ENCODE results near the gene P2RY2. TPM values are rescaled to one million over a fixed set of nuclear protein-coding genes. Genes with fewer than 3 reads are reported as not detected.

P2RY2 gene
- polyA plus RNA-seq, 2 of the 4 experiments (the other 2 are of a cell fraction) = 3.7 to 6.4 TPM

GRCh38 chr11:73267906-73268540, 49.9 kb downstream of the P2RY2 start:
- ChIA-PET POLR2A (no interaction called here), CTCF (interaction anchor here (0.9 to 16.0 kb wide), 4 partner anchors 10 to 39 kb away, joined by 5 to 224 read pairs (median 12); no protein-coding TSS in a partner anchor)
- no peak for ATAC-seq
- Histone ChIP-seq H3K4me3 (no peak overlapping the region), H3K4me1 (peaks cover 35% of the 10 kb centered on the region), H3K27ac (peak overlapping the region in 1 of 2 experiments; percentile 16; a peak in 1 of 6 replicates), H3K4me2 (no peak overlapping the region), H3K9me3 (no peaks in the 10 kb centered on the region)
- TF ChIP-seq JUN (IDR thresholded peaks at IDR 0.05) = no peak
- TF ChIP-seq, protein P1, sequence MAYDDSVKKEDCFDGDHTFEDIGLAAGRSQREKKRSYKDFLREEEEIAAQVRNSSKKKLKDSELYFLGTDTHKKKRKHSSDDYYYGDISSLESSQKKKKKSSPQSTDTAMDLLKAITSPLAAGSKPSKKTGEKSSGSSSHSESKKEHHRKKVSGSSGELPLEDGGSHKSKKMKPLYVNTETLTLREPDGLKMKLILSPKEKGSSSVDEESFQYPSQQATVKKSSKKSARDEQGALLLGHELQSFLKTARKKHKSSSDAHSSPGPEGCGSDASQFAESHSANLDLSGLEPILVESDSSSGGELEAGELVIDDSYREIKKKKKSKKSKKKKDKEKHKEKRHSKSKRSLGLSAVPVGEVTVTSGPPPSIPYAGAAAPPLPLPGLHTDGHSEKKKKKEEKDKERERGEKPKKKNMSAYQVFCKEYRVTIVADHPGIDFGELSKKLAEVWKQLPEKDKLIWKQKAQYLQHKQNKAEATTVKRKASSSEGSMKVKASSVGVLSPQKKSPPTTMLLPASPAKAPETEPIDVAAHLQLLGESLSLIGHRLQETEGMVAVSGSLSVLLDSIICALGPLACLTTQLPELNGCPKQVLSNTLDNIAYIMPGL (CRISPR knock-in tag; IDR thresholded peaks at IDR 0.05; ENCODE audit: borderline replicate concordance) = no peak
- TF ChIP-seq POLR2A (IDR thresholded peaks at IDR 0.05; ENCODE audit: low read length) = no peak
- TF ChIP-seq, protein P2, sequence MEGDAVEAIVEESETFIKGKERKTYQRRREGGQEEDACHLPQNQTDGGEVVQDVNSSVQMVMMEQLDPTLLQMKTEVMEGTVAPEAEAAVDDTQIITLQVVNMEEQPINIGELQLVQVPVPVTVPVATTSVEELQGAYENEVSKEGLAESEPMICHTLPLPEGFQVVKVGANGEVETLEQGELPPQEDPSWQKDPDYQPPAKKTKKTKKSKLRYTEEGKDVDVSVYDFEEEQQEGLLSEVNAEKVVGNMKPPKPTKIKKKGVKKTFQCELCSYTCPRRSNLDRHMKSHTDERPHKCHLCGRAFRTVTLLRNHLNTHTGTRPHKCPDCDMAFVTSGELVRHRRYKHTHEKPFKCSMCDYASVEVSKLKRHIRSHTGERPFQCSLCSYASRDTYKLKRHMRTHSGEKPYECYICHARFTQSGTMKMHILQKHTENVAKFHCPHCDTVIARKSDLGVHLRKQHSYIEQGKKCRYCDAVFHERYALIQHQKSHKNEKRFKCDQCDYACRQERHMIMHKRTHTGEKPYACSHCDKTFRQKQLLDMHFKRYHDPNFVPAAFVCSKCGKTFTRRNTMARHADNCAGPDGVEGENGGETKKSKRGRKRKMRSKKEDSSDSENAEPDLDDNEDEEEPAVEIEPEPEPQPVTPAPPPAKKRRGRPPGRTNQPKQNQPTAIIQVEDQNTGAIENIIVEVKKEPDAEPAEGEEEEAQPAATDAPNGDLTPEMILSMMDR (IDR thresholded peaks at IDR 0.05) = no peak
- TF ChIP-seq, protein P3, sequence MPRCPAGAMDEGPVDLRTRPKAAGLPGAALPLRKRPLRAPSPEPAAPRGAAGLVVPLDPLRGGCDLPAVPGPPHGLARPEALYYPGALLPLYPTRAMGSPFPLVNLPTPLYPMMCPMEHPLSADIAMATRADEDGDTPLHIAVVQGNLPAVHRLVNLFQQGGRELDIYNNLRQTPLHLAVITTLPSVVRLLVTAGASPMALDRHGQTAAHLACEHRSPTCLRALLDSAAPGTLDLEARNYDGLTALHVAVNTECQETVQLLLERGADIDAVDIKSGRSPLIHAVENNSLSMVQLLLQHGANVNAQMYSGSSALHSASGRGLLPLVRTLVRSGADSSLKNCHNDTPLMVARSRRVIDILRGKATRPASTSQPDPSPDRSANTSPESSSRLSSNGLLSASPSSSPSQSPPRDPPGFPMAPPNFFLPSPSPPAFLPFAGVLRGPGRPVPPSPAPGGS (IDR thresholded peaks at IDR 0.05) = no peak
- DNase-seq (ENCODE audit: low read depth in 1 of 2, low spot score in 1 of 2) = no peak
- WGBS (ENCODE audit: missing lambda C conversion rate) = 86% methylated on average over 8 of the region's 8 CpGs
- FAIRE-seq = no peak

- FAIRE-seq = no peak
- POLR2A ChIA-PET = no interaction called here
- no peak for DNase-seq (ENCODE audit: low read depth in 1 of 2, low spot score in 1 of 2)
- H3K27ac ChIP-seq = peak overlapping the region in 1 of 2 experiments; percentile 91; a peak in 1 of 6 replicates
- H3K9me3 ChIP-seq = no peaks in the 10 kb centered on the region
- H3K4me2 ChIP-seq = no peak overlapping the region
- CTCF ChIA-PET = interaction anchor here (1.7 to 16.0 kb wide), 4 partner anchors 18 to 38 kb away, joined by 5 to 224 read pairs (median 13); no protein-coding TSS in a partner anchor
- no peak overlapping the region for H3K4me3 ChIP-seq
- 86% methylated on average over 8 of the region's 8 CpGs for WGBS (ENCODE audit: missing lambda C conversion rate)
- ATAC-seq = no peak
- H3K4me1 ChIP-seq = peaks cover 38% of the 10 kb centered on the region
- no peak for TF ChIP-seq HOXA7 (CRISPR knock-in tag; IDR thresholded peaks at IDR 0.05)
- no peak for TF ChIP-seq RCOR1 (IDR thresholded peaks at IDR 0.05; ENCODE audit: low read depth, low read length)
- TF ChIP-seq, protein P2 (IDR thresholded peaks at IDR 0.05) = no peak
- TF ChIP-seq POLR2AphosphoS2 (conservative IDR thresholded peaks at IDR 0.05; ENCODE audit: low read length) = no peak
- TF ChIP-seq NFE2L2 (conservative IDR thresholded peaks at IDR 0.05; ENCODE audit: low read length) = no peak
- TF ChIP-seq EP300 (IDR thresholded peaks at IDR 0.05) = no peak
- TF ChIP-seq EHMT2 (IDR thresholded peaks at IDR 0.05; ENCODE audit: low read depth) = no peak
- TF ChIP-seq, protein P3 (IDR thresholded peaks at IDR 0.05) = no peak
- no peak for TF ChIP-seq ELK1 (IDR thresholded peaks at IDR 0.05; ENCODE audit: low read depth, low read length)
- TF ChIP-seq JUN (IDR thresholded peaks at IDR 0.05) = no peak
- TF ChIP-seq, protein P4, sequence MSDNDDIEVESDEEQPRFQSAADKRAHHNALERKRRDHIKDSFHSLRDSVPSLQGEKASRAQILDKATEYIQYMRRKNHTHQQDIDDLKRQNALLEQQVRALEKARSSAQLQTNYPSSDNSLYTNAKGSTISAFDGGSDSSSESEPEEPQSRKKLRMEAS (IDR thresholded peaks at IDR 0.05) = no peak
- TF ChIP-seq EHF (CRISPR knock-in tag; IDR thresholded peaks at IDR 0.05) = no peak
- no peak for TF ChIP-seq TFCP2L1 (CRISPR knock-in tag; IDR thresholded peaks at IDR 0.05)
Measured at GRCh38 chr11:73268671-73269271, 50.7 kb downstream of the P2RY2 start.

All from A549 (cell line).